Measurements from ENCODE around the gene PLCH2. TPM values are rescaled to one million over a fixed set of nuclear protein-coding genes. Genes with fewer than 3 reads are reported as not detected.
A peak's percentile ranks its signal among the peaks of the same experiment; 100 is the strongest.

The PLCH2 gene
- total and polyA plus RNA-seq, 4 donors = 2.1 to 7.9 (median 3.4) TPM

- peaks cover 0 to 25% (median 0%) of the 10 kb centered on the region in 5 donors for H3K4me1 ChIP-seq (ENCODE audit: control insufficient read depth in 5 of 5, insufficient read depth in 5 of 5, low read length in 5 of 5)
- no peaks in the 10 kb centered on the region for H3K36me3 ChIP-seq (ENCODE audit: control insufficient read depth in 4 of 4, insufficient read depth in 4 of 4, low read length in 4 of 4)
- 72 to 80% methylated on average over 10 of the region's 10 CpGs for WGBS, 2 donors
- DNase-seq (no peak), ATAC-seq (ENCODE audit: insufficient read depth, low FRiP score) (no peak)
- TF ChIP-seq, protein P1, sequence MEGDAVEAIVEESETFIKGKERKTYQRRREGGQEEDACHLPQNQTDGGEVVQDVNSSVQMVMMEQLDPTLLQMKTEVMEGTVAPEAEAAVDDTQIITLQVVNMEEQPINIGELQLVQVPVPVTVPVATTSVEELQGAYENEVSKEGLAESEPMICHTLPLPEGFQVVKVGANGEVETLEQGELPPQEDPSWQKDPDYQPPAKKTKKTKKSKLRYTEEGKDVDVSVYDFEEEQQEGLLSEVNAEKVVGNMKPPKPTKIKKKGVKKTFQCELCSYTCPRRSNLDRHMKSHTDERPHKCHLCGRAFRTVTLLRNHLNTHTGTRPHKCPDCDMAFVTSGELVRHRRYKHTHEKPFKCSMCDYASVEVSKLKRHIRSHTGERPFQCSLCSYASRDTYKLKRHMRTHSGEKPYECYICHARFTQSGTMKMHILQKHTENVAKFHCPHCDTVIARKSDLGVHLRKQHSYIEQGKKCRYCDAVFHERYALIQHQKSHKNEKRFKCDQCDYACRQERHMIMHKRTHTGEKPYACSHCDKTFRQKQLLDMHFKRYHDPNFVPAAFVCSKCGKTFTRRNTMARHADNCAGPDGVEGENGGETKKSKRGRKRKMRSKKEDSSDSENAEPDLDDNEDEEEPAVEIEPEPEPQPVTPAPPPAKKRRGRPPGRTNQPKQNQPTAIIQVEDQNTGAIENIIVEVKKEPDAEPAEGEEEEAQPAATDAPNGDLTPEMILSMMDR (IDR thresholded peaks at IDR 0.05; ENCODE audit: control extremely low read depth, extremely low read depth) = no peak
- H3K27me3 ChIP-seq (ENCODE audit: control insufficient read depth in 3 of 3, insufficient read depth in 3 of 3, low read length in 2 of 3) = peaks cover 0 to 15% (median 0%) of the 10 kb centered on the region in 3 donors
- no peak overlapping the region for H3K9ac ChIP-seq (ENCODE audit: insufficient read depth in 1 of 2, low read length in 2 of 2)
- H3K27ac ChIP-seq (ENCODE audit: low read depth in 1 of 2, low read length in 1 of 2) = no peak overlapping the region
- H3K4me3 ChIP-seq = no peak overlapping the region
- peaks cover 0 to 14% (median 0%) of the 10 kb centered on the region in 4 donors for H3K9me3 ChIP-seq (ENCODE audit: control insufficient read depth in 4 of 4, insufficient read depth in 3 of 4, low read length in 3 of 4)
Measured at GRCh38 chr1:2430592-2430973, 45.5 kb upstream of the PLCH2 start.

- DNase-seq = peak in 1 of 3 donors; percentile 28
- Histone ChIP-seq H3K9ac (ENCODE audit: insufficient read depth in 1 of 2, low read length in 2 of 2) (no peak overlapping the region), H3K27ac (ENCODE audit: low read depth in 1 of 2, low read length in 1 of 2) (no peak overlapping the region), H3K9me3 (ENCODE audit: control insufficient read depth in 4 of 4, insufficient read depth in 3 of 4, low read length in 3 of 4) (peaks cover 0 to 14% (median 0%) of the 10 kb centered on the region in 4 donors), H3K36me3 (ENCODE audit: control insufficient read depth in 4 of 4, insufficient read depth in 4 of 4, low read length in 4 of 4) (no peaks in the 10 kb centered on the region), H3K4me1 (ENCODE audit: control insufficient read depth in 5 of 5, insufficient read depth in 5 of 5, low read length in 5 of 5) (peaks cover 0 to 25% (median 0%) of the 10 kb centered on the region in 5 donors), H3K27me3 (ENCODE audit: control insufficient read depth in 3 of 3, insufficient read depth in 3 of 3, low read length in 2 of 3) (peaks cover 0 to 15% (median 0%) of the 10 kb centered on the region in 3 donors), H3K4me3 (no peak overlapping the region)
- ATAC-seq (ENCODE audit: insufficient read depth, low FRiP score) = no peak
- WGBS, 2 donors = 53 to 56% methylated on average over 16 of the region's 16 CpGs
- TF ChIP-seq, protein P1 (IDR thresholded peaks at IDR 0.05; ENCODE audit: control extremely low read depth, extremely low read depth) = no peak
Measured at GRCh38 chr1:2431103-2431502, 45.0 kb upstream of the PLCH2 start.

DNA sequence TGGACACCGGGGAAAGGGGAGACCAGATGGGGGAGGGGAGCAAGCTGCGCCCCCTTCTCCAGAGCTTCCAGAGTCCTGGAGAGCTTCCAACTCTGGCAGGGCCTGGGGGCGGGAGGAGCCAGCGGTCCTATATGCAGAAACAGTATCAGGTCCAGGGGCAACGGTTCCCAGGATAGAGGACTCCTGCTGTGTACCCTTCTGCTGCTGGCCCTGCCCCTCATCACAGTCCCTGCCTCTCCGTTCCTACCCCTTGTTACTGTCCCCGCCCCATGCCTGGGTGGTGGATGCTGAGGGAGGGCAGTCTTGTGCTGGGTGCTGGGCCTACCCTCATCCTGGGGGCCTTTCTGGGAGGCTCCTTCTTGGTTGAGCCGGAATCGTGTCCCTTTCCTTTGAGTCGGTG is 44.6 kb upstream of the PLCH2 start:
- H3K27ac ChIP-seq (ENCODE audit: low read depth in 1 of 2, low read length in 1 of 2) = no peak overlapping the region
- ATAC-seq (ENCODE audit: insufficient read depth, low FRiP score) (no peak), DNase-seq (no peak)
- peaks cover 0 to 14% (median 0%) of the 10 kb centered on the region in 4 donors for H3K9me3 ChIP-seq (ENCODE audit: control insufficient read depth in 4 of 4, insufficient read depth in 3 of 4, low read length in 3 of 4)
- H3K27me3 ChIP-seq (ENCODE audit: control insufficient read depth in 3 of 3, insufficient read depth in 3 of 3, low read length in 2 of 3) = peaks cover 0 to 15% (median 0%) of the 10 kb centered on the region in 3 donors
- H3K9ac ChIP-seq (ENCODE audit: insufficient read depth in 1 of 2, low read length in 2 of 2) = no peak overlapping the region
- H3K4me3 ChIP-seq = no peak overlapping the region
- no peaks in the 10 kb centered on the region for H3K36me3 ChIP-seq (ENCODE audit: control insufficient read depth in 4 of 4, insufficient read depth in 4 of 4, low read length in 4 of 4)
- peaks cover 0 to 25% (median 0%) of the 10 kb centered on the region in 5 donors for H3K4me1 ChIP-seq (ENCODE audit: control insufficient read depth in 5 of 5, insufficient read depth in 5 of 5, low read length in 5 of 5)
- TF ChIP-seq, protein P1 (IDR thresholded peaks at IDR 0.05; ENCODE audit: control extremely low read depth, extremely low read depth) = no peak
- 57 to 84% methylated on average over 9 to 10 of the region's 10 CpGs for WGBS, 2 donors

- Histone ChIP-seq H3K36me3 (ENCODE audit: control insufficient read depth in 4 of 4, insufficient read depth in 4 of 4, low read length in 4 of 4) (no peaks in the 10 kb centered on the region), H3K27ac (ENCODE audit: low read depth in 1 of 2, low read length in 1 of 2) (no peak overlapping the region), H3K9ac (ENCODE audit: insufficient read depth in 1 of 2, low read length in 2 of 2) (no peak overlapping the region), H3K27me3 (ENCODE audit: control insufficient read depth in 3 of 3, insufficient read depth in 3 of 3, low read length in 2 of 3) (peaks cover 0 to 15% (median 0%) of the 10 kb centered on the region in 3 donors), H3K4me1 (ENCODE audit: control insufficient read depth in 5 of 5, insufficient read depth in 5 of 5, low read length in 5 of 5) (peaks cover 0 to 25% (median 0%) of the 10 kb centered on the region in 5 donors), H3K4me3 (no peak overlapping the region), H3K9me3 (ENCODE audit: control insufficient read depth in 4 of 4, insufficient read depth in 3 of 4, low read length in 3 of 4) (peaks cover 0 to 14% (median 0%) of the 10 kb centered on the region in 4 donors)
- TF ChIP-seq, protein P1 (IDR thresholded peaks at IDR 0.05; ENCODE audit: control extremely low read depth, extremely low read depth) = no peak
- DNase-seq (no peak), ATAC-seq (ENCODE audit: insufficient read depth, low FRiP score) (no peak)
- 32 to 72% methylated on average over 15 to 16 of the region's 16 CpGs for WGBS, 2 donors
Measured at GRCh38 chr1:2432441-2432844, 43.6 kb upstream of the PLCH2 start.
